Medulla oblongata (tissue), 1 donor: ENCODE data around the gene CCDC60.

Source experiments
- DNase-seq: peaks from one replicate; pipeline ENCODE4 v3.0.0-alpha.2; 2015; ENCODE audit errors: extremely low spot score

The CCDC60 gene

DNA sequence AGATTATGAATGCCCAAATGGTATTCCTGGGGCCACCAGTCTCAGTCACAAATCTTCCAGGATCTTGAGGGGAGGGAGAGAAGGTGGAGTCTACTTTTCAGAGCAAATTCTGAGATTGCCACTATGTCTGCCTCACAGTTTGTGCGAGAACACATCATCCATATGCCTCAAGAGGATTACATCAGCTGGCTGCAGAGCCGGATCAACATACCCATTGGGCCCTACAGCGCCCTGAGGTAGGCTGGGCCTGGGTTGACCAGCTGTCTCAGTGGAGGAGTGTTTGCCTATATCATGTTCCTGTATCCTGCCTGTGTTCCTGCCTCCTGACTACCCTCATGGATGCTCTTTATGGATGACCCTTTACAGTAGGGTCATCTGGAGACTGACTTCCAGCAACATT is 205.9 kb downstream of the CCDC60 start:
- no peak for DNase-seq

DNA sequence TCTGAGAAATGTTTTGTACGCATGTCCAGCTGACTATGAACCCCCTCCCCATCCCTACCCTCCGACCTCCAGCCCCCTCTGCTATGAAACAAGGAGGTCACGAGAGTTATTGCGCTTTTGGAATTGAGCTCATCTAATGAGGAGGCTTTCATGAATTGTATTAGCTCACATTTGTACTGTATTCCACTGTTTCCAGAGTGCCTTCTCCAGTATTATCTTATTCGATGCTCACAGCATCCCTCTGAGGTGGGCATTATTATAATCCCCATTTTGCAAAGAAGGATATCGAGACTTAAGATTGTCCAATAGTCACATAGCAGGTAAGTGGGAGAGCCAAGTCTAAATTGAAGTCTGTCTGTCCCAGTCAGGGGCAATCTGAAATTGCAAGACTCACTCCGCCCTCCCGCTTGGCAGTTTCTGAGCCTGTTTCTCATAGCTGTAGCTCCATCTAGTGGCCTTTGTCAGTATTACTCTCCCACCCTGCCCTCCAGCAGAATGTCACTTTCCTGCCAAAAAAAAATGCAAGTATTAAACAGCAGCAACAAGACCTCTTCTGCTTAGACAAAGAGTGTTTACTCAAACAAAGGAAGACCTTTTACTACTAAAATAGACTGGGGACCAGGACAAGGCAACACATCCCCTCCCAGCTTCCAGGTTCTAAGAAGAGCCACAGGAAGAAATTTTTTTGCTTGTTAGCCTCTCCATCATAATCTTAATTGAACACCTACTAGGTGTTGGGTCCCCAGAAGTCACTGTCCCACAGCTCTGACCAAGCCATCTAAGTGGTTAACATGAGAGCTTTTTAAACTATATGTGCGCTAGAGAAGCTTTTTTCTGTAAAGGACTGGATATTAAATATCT is 210.5 kb downstream of the CCDC60 start:
- DNase-seq = peak; percentile 81

DNA sequence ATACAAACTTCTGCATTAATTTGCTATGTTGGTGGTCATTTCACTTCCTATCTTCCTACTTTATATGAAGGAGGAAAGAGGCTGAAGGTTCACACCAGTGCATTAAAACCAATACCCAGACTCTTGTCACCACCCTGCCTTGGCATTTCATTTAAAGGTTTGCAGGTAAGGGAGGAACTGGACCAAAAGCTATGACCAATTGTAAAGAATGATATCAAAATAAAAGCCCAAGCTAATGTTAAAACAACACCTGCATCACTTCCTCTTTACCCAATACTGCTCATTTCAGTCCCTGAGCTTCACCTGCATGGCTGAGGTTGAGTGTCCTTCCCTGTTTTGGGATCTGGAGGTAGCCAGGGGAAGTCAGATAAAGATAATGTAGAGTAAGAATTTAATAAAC is 211.8 kb downstream of the CCDC60 start:
- no peak for DNase-seq

DNA sequence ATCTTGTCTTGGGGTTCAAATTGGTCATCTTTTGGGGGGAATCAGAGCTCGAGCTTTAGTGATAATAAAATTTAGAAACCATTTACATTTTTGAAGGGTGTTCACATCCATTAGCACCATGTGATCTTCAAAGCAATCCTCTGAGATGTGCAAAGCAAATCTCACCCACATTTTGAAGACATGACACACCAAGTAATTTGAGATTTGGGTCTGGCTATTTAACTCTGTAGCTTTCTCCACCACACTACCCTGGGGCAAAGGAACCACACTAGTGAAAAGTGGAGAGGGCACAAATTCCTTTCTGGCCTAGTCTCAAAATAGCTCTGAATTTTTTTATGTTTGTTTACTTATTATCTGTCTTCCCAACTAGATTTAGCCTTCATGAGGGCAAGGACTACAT is 212.5 kb downstream of the CCDC60 start:
- no peak for DNase-seq

DNA sequence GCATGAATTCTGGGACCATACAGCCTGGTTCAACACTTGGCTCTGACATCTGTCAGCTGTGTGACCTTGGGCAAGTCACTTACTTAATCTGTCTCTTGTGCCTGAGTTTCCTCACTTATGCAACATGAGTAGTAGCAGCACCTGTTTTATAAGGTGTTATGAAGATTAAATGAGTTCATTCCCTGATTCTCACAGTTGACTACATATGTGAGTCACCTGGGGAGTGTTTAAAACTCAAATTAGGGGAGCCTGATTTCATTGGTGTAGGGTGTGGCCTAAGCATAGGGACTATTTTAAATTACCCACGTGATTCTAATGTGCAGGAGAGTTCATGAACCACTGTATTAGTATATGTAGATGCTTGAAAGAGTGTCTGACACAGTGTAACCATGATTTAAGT is 222.3 kb downstream of the CCDC60 start:
- DNase-seq = no peak

DNA sequence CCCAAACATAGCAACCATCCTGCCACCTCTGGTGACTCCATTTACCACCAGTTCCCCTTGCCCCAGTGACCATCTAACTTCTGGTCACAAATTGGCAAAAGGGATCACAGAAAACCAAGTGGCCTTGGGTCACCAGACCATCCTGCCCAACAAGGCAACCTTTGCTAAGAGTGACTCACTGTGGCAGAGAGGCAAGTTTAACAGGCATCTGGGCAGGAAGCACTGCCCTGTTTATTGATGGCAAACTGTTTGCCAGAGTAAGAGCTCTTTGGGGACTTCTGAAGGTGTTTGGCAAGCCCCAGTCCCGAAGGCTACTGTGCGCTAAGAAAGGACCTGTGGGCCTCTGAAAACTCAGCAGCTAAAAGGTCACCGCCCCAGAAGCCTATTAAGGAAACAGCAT is 230.9 kb downstream of the CCDC60 start:
- DNase-seq = no peak

DNA sequence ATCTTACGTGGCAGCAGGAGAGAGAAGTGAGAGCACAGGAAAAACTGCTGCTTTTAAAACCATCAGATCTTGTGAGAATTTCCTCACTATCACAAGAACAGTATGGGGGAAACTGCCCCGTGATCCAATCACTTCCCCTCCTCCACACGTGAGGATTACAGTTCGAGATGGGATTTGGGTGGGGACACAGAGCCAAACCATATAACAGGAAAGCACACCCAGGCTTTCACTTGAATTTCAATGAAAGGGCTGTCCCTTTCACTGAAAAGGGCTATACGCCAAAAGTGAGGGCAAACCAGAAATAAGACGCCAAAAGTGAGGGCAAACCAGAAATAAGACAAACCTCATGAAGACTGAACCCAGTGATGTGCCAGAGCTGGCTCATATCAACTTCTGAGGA is 236.2 kb downstream of the CCDC60 start:
- DNase-seq = no peak

DNA sequence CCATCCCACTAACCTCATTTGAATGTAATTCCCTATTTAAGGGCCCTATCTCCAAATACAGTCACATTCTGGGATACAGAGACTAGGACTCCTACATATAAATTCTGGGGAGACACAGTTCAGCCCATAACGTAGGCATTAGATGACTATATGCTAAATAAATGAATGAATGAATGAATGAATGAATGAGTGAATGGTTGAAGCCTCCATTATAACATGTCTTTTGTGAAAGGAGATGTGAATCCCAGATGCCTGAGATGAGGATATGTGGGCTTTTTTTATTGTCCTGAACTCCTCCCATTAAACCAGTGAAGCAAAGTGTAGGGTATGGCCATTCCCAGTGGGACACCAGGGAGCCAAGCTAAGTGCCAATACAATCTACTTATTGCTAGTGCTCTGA is 238.6 kb downstream of the CCDC60 start:
- DNase-seq = no peak

DNA sequence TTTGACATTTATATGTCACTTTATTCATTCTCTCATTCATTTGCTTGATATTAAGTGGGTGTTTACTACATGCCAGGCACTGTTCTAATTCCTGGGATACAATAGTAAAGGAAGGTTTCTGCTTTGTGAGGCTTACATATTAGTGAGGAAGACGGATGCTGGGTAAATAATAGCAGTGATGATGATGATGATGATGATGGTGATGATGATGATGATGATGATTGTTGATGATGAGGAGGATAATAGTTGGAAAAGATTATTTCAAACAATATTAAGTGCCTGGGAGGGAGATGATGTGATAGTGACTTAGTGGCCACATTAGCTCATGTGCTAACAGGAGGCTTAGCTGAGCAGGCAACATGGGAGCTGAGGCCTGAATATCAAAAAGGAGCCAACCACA is 239.7 kb downstream of the CCDC60 start:
- DNase-seq = no peak

DNA sequence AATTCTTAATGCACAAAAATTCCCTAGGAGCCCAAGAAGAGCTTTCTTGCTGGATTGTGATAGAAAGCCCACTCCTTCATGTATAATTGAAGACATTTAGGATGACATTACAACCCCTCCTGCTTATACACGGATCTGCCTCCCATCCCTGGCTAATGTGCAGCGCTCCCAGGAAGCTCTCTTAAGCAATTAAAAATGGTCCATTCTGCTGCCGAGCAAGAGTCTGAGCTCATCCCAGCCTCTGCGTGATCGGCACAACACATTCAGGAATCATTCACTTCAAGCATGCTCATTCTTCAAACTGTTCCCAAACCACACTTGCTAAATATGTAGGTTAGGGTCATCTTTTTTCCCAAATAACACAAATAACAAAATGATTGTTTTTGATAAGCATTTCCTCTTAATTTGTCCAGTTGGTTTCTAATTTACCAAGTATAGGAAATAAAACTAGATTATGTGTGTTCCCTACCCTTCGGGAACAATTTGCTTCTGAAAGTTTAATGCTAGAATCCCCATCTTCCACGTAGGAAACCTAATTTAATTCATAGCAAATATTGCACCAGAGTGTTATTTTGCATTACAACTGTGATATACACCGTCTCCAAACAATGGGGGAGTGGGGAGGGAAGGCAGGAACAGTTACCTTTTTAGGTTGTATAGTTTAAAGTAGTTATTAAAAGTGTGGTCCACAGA is 241.7 kb downstream of the CCDC60 start:
- DNase-seq = no peak

DNA sequence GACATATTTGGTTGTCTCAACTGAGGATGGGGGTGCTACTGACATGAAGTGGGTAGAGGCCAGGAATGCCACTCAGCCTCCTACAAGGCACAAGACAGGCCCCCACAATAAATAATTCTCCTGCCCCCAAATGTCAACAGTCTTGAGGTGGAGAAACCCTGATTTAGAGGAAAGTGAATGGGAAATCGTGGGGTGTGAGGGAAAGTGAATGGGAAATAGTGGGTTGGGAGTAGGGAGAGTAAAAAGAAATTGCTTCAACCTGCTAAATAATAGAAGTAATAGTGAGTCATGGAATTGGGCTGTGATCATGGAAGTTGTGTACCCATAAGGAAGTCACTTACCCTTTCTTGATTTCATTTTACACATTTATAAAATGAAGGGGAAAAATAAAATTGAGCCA is 242.4 kb downstream of the CCDC60 start:
- no peak for DNase-seq

DNA sequence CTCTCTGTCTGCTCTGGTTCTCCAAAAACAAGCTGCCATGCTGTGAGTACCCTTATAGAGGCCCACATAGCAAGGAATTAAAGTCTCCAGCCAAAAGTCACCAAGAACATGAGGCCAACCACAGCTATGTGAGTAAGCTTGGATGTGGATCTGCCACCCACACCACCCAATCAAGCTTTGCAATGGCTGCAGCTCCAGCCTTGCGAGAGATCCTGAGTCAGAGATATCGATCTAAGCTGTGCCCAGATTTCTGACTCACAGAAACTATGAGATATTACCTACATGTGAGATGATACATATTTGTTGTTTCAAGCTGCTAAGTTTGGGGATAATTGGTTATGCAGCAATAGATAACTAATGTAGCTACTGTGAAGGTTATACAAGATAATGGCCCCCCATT is 243.6 kb downstream of the CCDC60 start:
- no peak for DNase-seq

DNA sequence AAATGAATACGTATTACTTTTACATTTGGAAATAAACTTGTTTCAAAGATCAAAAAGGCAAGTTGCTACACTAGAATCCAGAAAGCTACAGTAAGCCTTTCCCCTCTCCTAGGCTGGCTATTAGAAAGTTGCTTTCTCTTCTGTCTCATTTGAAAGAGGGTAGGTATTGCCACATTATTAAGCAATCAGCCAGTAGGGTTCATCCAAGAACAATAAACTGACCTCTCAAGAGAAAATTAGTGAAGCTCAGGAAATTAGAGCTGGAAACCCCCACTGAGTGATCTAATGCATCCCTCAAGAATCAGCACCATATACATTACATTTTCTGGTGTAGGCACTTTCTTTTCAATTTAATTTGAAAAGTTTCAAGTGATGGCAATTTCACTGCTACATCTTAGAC is 254.6 kb downstream of the CCDC60 start:
- no peak for DNase-seq

DNA sequence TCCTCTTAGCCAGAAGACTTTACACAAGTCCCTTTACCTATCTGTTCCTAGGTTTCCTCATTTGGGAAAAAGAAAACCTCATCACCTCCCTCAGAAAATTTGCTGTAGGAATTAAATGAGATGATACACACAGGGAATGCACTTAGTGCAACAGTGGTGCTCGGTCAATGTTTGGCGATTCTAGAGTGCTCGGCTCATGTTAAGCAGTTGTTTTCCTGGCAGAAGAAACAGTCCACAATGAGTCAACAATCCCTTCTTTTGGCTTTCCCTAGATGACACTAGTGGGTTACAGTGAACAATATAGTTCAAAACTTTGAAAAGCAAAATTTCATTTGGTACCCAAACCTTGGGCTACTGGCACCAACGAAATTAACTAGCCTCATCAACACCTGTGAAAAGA is 255.1 kb downstream of the CCDC60 start:
- DNase-seq = no peak
